Duodenal mucosa (tissue), 2 donors: ENCODE results near the gene CERS2.

ENCODE experiments used
- H3K27ac ChIP-seq: one replicate; pipeline ENCODE4 v1.7.0; 2013; ENCODE audit warnings: low read depth, low read length
- H3K27me3 ChIP-seq, 2 donors: one replicate each; pipeline ENCODE4 v1.7.0; 2013; ENCODE audit warnings: low read length in 2 of 2, control low read depth in 1 of 2; ENCODE audit not compliant: insufficient read depth in 2 of 2, control insufficient read depth in 1 of 2
- H3K36me3 ChIP-seq, 2 donors: one replicate each; pipeline ENCODE4 v1.7.0; 2013; ENCODE audit warnings: low read length in 2 of 2, control low read depth in 1 of 2; ENCODE audit not compliant: insufficient read depth in 2 of 2, control insufficient read depth in 1 of 2
- H3K4me1 ChIP-seq, 2 donors: one replicate each; pipeline ENCODE4 v1.7.0; 2013; ENCODE audit warnings: low read length in 2 of 2, control low read depth in 1 of 2; ENCODE audit not compliant: insufficient read depth in 2 of 2, control insufficient read depth in 1 of 2
- H3K4me3 ChIP-seq, 2 donors: one replicate each; pipeline ENCODE4 v1.7.0; 2013; ENCODE audit warnings: low read length in 2 of 2, low read depth in 1 of 2
- H3K9ac ChIP-seq, 2 donors: one replicate each; pipeline ENCODE4 v1.7.0; 2013; ENCODE audit warnings: low read length in 2 of 2, low read depth in 1 of 2
- H3K9me3 ChIP-seq, 2 donors: one replicate each; pipeline ENCODE4 v1.7.0; 2013; ENCODE audit warnings: low read length in 2 of 2, control low read depth in 1 of 2; ENCODE audit not compliant: control insufficient read depth in 1 of 2

Gene CERS2

GRCh38 chr1:151007853-151008243 lies 33.2 kb upstream of the CERS2 start:
- Histone ChIP-seq H3K9ac (peak overlapping the region; percentile 28 to 57), H3K27me3 (no peaks in the 10 kb centered on the region), H3K9me3 (no peaks in the 10 kb centered on the region), H3K36me3 (peaks cover 0 to 6% of the 10 kb centered on the region in 2 donors), H3K4me3 (peak overlapping the region; percentile 87 to 94), H3K4me1 (peaks cover 44 to 61% of the 10 kb centered on the region in 2 donors), H3K27ac (peak overlapping the region; percentile 82)

GRCh38 chr1:151006327-151007052 lies 31.9 kb upstream of the CERS2 start, which contains the start of gene MINDY1:
TSS of gene MINDY1 (minus strand) at chr1:151006902. CDS start at chr1:151002617, 4,285 bp downstream.
- peaks cover 35 to 60% of the 10 kb centered on the region in 2 donors for H3K4me1 ChIP-seq
- no peaks in the 10 kb centered on the region for H3K9me3 ChIP-seq
- peak within 1 kb of the TSS; percentile 82 for H3K27ac ChIP-seq
- peaks cover 0 to 19% of the 10 kb centered on the region in 2 donors for H3K36me3 ChIP-seq
- peak within 1 kb of the TSS; percentile 87 to 94 for H3K4me3 ChIP-seq
- no peaks in the 10 kb centered on the region for H3K27me3 ChIP-seq
- peak within 1 kb of the TSS; percentile 92 to 93 for H3K9ac ChIP-seq

- H3K27ac ChIP-seq = peak overlapping the region; percentile 82
- peak overlapping the region; percentile 92 to 93 for H3K9ac ChIP-seq
- no peaks in the 10 kb centered on the region for H3K27me3 ChIP-seq
- peaks cover 29 to 56% of the 10 kb centered on the region in 2 donors for H3K4me1 ChIP-seq
- no peaks in the 10 kb centered on the region for H3K9me3 ChIP-seq
- peak overlapping the region; percentile 81 to 94 for H3K4me3 ChIP-seq
- peaks cover 0 to 25% of the 10 kb centered on the region in 2 donors for H3K36me3 ChIP-seq
Observed at GRCh38 chr1:151005729-151006319, 31.2 kb upstream of the CERS2 start.

DNA sequence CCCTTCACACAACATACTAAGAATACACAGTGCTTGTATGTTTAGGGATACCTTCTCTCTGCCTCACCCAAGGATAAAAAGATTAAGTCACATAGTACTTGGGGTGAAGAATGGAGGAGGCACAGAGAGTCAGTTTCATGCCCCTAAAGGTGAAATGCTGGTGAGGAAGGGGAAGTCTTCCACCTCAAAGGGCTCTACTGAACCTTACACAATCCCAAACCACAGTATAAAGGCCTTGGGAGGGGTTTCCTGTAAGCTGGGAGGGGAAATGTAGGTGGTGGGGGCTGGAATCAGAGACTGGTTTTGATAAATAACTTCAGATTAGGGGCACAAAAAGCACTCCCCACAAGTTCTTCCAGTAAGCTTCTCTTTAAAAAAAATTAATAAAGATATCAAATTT lies 28.5 kb upstream of the CERS2 start:
- no peaks in the 10 kb centered on the region for H3K9me3 ChIP-seq
- H3K4me3 ChIP-seq = peak overlapping the region; percentile 13
- peaks cover 11 to 43% of the 10 kb centered on the region in 2 donors for H3K36me3 ChIP-seq
- no peak overlapping the region for H3K27ac ChIP-seq
- peak overlapping the region in 1 of 2 donors; percentile 41 for H3K9ac ChIP-seq
- H3K27me3 ChIP-seq = no peaks in the 10 kb centered on the region
- H3K4me1 ChIP-seq = peaks cover 18 to 46% of the 10 kb centered on the region in 2 donors

GRCh38 chr1:151002611-151003010 lies 28.0 kb upstream of the CERS2 start:
- H3K9ac ChIP-seq = peak overlapping the region in 1 of 2 donors; percentile 41
- peaks cover 12 to 48% of the 10 kb centered on the region in 2 donors for H3K36me3 ChIP-seq
- no peaks in the 10 kb centered on the region for H3K27me3 ChIP-seq
- H3K4me3 ChIP-seq = peak overlapping the region in 1 of 2 donors; percentile 13
- no peak overlapping the region for H3K27ac ChIP-seq
- H3K9me3 ChIP-seq = no peaks in the 10 kb centered on the region
- H3K4me1 ChIP-seq = peaks cover 14 to 41% of the 10 kb centered on the region in 2 donors

DNA sequence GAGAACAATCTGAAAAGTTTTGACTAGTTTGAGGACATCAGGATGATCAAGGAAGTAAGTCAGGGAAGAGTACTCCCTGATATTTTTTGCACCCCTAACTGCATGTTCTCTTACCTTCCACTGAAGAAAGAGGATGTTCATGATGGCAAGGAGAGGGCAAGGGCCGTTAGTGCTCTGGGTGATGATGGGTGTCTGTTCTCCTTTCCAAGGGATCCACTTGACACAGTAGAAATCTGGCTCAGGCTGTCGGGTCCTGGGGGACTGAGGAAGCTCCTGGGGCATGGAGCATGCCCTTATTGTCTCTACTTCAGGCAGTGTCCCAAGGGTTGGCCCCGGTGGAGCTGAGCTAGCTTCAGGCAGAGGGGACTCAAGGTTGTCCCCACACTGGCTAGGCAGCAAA lies 27.4 kb upstream of the CERS2 start:
- Histone ChIP-seq H3K4me3 (no peak overlapping the region), H3K27me3 (no peaks in the 10 kb centered on the region), H3K9me3 (no peaks in the 10 kb centered on the region), H3K27ac (no peak overlapping the region), H3K4me1 (peaks cover 9 to 36% of the 10 kb centered on the region in 2 donors), H3K36me3 (peaks cover 18 to 54% of the 10 kb centered on the region in 2 donors), H3K9ac (no peak overlapping the region)

GRCh38 chr1:151001602-151002001 lies 27.0 kb upstream of the CERS2 start:
- H3K36me3 ChIP-seq = peaks cover 22 to 58% of the 10 kb centered on the region in 2 donors

GRCh38 chr1:151000408-151000807 lies 25.8 kb upstream of the CERS2 start:
- Histone ChIP-seq H3K9me3 (no peaks in the 10 kb centered on the region), H3K36me3 (peaks cover 22 to 58% of the 10 kb centered on the region in 2 donors), H3K27me3 (no peaks in the 10 kb centered on the region), H3K9ac (no peak overlapping the region), H3K4me1 (peaks cover 5 to 32% of the 10 kb centered on the region in 2 donors), H3K27ac (no peak overlapping the region), H3K4me3 (no peak overlapping the region)

More at GRCh38 chr1:151001602-151002001, 27.0 kb upstream of the CERS2 start:
- Histone ChIP-seq H3K9me3 (no peaks in the 10 kb centered on the region), H3K27ac (no peak overlapping the region), H3K4me3 (no peak overlapping the region), H3K9ac (no peak overlapping the region), H3K4me1 (peaks cover 5 to 32% of the 10 kb centered on the region in 2 donors), H3K27me3 (no peaks in the 10 kb centered on the region)

- Histone ChIP-seq H3K9ac (no peak overlapping the region), H3K36me3 (peaks cover 22 to 60% of the 10 kb centered on the region in 2 donors), H3K4me3 (no peak overlapping the region), H3K4me1 (peaks cover 5 to 31% of the 10 kb centered on the region in 2 donors), H3K27me3 (no peaks in the 10 kb centered on the region), H3K27ac (no peak overlapping the region), H3K9me3 (no peaks in the 10 kb centered on the region)
Observed at GRCh38 chr1:150999926-151000325, 25.3 kb upstream of the CERS2 start.

DNA sequence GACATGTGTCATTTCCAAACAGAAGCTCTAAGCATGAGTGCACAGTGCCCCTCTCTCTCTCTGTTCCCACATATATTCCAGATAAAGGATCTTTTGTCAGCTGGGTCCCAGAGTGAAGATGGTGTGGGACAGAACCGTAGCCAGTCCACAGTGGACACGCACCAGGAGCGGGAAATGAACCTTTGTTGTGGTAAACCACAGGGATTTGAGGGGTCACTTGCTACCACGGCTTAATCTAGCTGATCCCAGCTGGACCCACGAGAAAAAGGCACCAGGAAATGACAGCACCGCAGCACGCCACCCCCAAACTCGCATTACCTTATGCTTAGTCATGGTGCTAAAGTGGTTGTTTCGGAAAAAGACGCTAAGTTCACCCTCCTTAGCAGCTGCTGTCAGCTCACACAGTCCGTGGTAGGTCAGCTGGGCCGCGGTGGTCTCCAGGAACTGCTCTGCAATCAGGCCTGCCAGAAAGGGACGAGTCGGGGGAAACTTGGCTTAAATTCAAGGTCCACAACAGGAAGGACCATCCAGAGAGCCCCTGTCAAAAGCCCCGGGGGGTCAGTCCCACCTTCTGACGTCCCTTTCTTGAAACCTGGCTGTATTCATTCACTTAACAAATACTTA lies 24.5 kb upstream of the CERS2 start:
- no peak overlapping the region for H3K27ac ChIP-seq
- peaks cover 22 to 60% of the 10 kb centered on the region in 2 donors for H3K36me3 ChIP-seq
- no peak overlapping the region for H3K4me3 ChIP-seq
- H3K9me3 ChIP-seq = no peaks in the 10 kb centered on the region
- H3K27me3 ChIP-seq = no peaks in the 10 kb centered on the region
- H3K4me1 ChIP-seq = peaks cover 5 to 26% of the 10 kb centered on the region in 2 donors
- H3K9ac ChIP-seq = no peak overlapping the region
